Measurements from ENCODE around the gene OVAAL. TPM values are rescaled to one million over a fixed set of nuclear protein-coding genes. Genes with fewer than 3 reads are reported as not detected.
"Not testable (repeated sequence)": the region's sequence is repeated elsewhere in the genome, so short reads cannot be mapped to it uniquely, and the experiment has no call there.

Gene OVAAL
- total and polyA plus RNA-seq, 4 donors = 0.17 TPM; not detected in 3

DNA sequence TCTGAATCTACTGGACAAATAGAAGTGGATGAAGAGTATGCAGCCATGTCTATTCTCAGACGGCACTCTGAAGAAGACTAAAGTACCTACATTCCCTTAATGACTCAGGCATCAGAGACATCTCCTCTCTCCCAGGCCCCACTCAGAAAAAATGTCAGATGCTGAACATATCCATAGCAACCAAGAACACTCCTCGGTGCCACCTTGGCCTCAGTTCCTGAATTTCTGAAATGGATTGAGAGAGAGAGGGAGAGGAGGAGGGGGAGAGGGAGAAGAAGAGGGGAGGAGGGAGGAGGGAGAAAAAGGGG is 16.0 kb upstream of the OVAAL start:
- peak overlapping the region in 1 of 2 donors; percentile 86 for H3K27ac ChIP-seq (ENCODE audit: low read depth in 1 of 2, low read length in 1 of 2)

GRCh38 chr1:180544050-180544449 is 14.7 kb upstream of the OVAAL start:
- DNase-seq = no peak
- no peak overlapping the region for H3K27ac ChIP-seq (ENCODE audit: low read depth in 1 of 2, low read length in 1 of 2)
- no peak overlapping the region for H3K4me3 ChIP-seq
- 70 to 72% methylated on average over 4 of the region's 4 CpGs for WGBS, 2 donors
- no peak for TF ChIP-seq CTCF (IDR thresholded peaks at IDR 0.05; ENCODE audit: control extremely low read depth, extremely low read depth)
- ATAC-seq (ENCODE audit: insufficient read depth, low FRiP score) = no peak
- H3K27me3 ChIP-seq (ENCODE audit: control insufficient read depth in 3 of 3, insufficient read depth in 3 of 3, low read length in 2 of 3) = no peaks in the 10 kb centered on the region
- no peaks in the 10 kb centered on the region for H3K9me3 ChIP-seq (ENCODE audit: control insufficient read depth in 4 of 4, insufficient read depth in 3 of 4, low read length in 3 of 4)
- H3K9ac ChIP-seq (ENCODE audit: insufficient read depth in 1 of 2, low read length in 2 of 2) = no peak overlapping the region
- peaks cover 0 to 29% (median 0%) of the 10 kb centered on the region in 5 donors for H3K4me1 ChIP-seq (ENCODE audit: control insufficient read depth in 5 of 5, insufficient read depth in 5 of 5, low read length in 5 of 5)
- no peaks in the 10 kb centered on the region for H3K36me3 ChIP-seq (ENCODE audit: control insufficient read depth in 4 of 4, insufficient read depth in 4 of 4, low read length in 4 of 4)

More for the DNA sequence above, 16.0 kb upstream of the OVAAL start:
- H3K9ac ChIP-seq (ENCODE audit: insufficient read depth in 1 of 2, low read length in 2 of 2) = no peak overlapping the region
- H3K4me3 ChIP-seq = no peak overlapping the region
- no peak for ATAC-seq (ENCODE audit: insufficient read depth, low FRiP score)
- no peaks in the 10 kb centered on the region for H3K9me3 ChIP-seq (ENCODE audit: control insufficient read depth in 4 of 4, insufficient read depth in 3 of 4, low read length in 3 of 4)
- WGBS, 2 donors = 46 to 70% methylated on average over 2 of the region's 2 CpGs
- H3K27me3 ChIP-seq (ENCODE audit: control insufficient read depth in 3 of 3, insufficient read depth in 3 of 3, low read length in 2 of 3) = no peaks in the 10 kb centered on the region
- DNase-seq = no peak
- TF ChIP-seq CTCF (IDR thresholded peaks at IDR 0.05; ENCODE audit: control extremely low read depth, extremely low read depth) = no peak
- H3K4me1 ChIP-seq (ENCODE audit: control insufficient read depth in 5 of 5, insufficient read depth in 5 of 5, low read length in 5 of 5) = peaks cover 0 to 34% (median 0%) of the 10 kb centered on the region in 5 donors
- no peaks in the 10 kb centered on the region for H3K36me3 ChIP-seq (ENCODE audit: control insufficient read depth in 4 of 4, insufficient read depth in 4 of 4, low read length in 4 of 4)

DNA sequence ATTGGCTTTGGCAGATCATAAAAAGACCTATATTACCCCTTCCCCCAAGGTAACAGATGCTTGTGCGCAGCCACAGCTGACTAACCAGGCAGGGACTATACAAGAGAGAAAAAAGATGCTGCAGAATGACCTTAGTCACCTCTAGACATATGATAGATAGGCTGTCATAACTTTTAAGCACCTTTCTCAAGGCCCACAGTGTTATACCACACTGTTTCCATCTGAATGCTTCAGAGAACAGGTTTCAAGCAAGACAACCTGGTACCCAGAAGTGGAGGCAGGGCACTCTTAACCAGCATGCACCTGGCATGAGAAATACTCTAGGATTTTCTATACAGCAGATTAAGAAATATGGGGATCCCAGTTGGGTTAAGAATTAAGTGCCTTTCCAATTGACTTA is 12.8 kb upstream of the OVAAL start:
- DNase-seq = no peak
- H3K9me3 ChIP-seq (ENCODE audit: control insufficient read depth in 4 of 4, insufficient read depth in 3 of 4, low read length in 3 of 4) = no peaks in the 10 kb centered on the region
- no peak overlapping the region for H3K4me3 ChIP-seq
- 96 to 100% methylated on average over 1 of the region's 1 CpG for WGBS, 2 donors
- no peak overlapping the region for H3K9ac ChIP-seq (ENCODE audit: insufficient read depth in 1 of 2, low read length in 2 of 2)
- TF ChIP-seq CTCF (IDR thresholded peaks at IDR 0.05; ENCODE audit: control extremely low read depth, extremely low read depth) = no peak
- H3K4me1 ChIP-seq (ENCODE audit: control insufficient read depth in 5 of 5, insufficient read depth in 5 of 5, low read length in 5 of 5) = peaks cover 0 to 21% (median 0%) of the 10 kb centered on the region in 5 donors
- no peaks in the 10 kb centered on the region for H3K27me3 ChIP-seq (ENCODE audit: control insufficient read depth in 3 of 3, insufficient read depth in 3 of 3, low read length in 2 of 3)
- no peak for ATAC-seq (ENCODE audit: insufficient read depth, low FRiP score)
- H3K36me3 ChIP-seq (ENCODE audit: control insufficient read depth in 4 of 4, insufficient read depth in 4 of 4, low read length in 4 of 4) = no peaks in the 10 kb centered on the region
- no peak overlapping the region for H3K27ac ChIP-seq (ENCODE audit: low read depth in 1 of 2, low read length in 1 of 2)

DNA sequence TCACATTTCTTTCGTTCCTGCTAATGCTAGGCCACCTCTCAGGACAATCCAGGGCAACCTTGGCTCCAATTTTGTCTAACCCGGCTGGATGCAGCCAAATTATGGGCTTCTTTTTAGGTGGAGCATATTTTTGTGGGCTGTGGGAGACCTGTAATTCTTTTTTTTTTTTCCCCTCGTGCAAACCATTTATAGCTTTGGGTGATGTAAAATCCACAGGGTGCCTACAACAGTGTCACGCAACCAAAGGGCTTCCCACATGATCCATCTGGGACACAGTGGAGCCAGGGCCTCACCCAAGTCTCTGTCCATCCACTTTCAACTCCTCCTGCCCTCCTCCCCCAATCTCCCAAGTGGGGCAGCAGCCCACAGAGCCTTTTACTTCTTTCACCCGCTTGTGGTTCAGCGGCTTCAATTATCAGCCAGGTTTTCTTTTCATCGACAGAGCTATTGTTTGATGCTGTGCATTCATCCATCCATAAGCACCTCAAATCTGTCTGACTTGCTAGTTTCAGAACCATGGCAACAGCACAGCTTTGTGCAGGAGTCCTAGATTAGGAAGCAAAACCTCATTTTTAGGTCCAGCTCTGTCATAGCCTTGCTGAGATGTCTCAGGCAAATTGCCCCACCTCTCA is 10.0 kb upstream of the OVAAL start:
- no peak for TF ChIP-seq CTCF (IDR thresholded peaks at IDR 0.05; ENCODE audit: control extremely low read depth, extremely low read depth)
- H3K4me1 ChIP-seq (ENCODE audit: control insufficient read depth in 5 of 5, insufficient read depth in 5 of 5, low read length in 5 of 5) = peaks cover 0 to 3% (median 0%) of the 10 kb centered on the region in 5 donors
- DNase-seq (no peak), ATAC-seq (ENCODE audit: insufficient read depth, low FRiP score) (no peak)
- H3K4me3 ChIP-seq = no peak overlapping the region
- no peaks in the 10 kb centered on the region for H3K36me3 ChIP-seq (ENCODE audit: control insufficient read depth in 4 of 4, insufficient read depth in 4 of 4, low read length in 4 of 4)
- WGBS, 2 donors = 91 to 97% methylated on average over 7 of the region's 7 CpGs
- H3K27ac ChIP-seq (ENCODE audit: low read depth in 1 of 2, low read length in 1 of 2) = peak overlapping the region in 1 of 2 donors; percentile 11
- H3K9ac ChIP-seq (ENCODE audit: insufficient read depth in 1 of 2, low read length in 2 of 2) = no peak overlapping the region
- H3K27me3 ChIP-seq (ENCODE audit: control insufficient read depth in 3 of 3, insufficient read depth in 3 of 3, low read length in 2 of 3) = no peaks in the 10 kb centered on the region
- no peaks in the 10 kb centered on the region for H3K9me3 ChIP-seq (ENCODE audit: control insufficient read depth in 4 of 4, insufficient read depth in 3 of 4, low read length in 3 of 4)

DNA sequence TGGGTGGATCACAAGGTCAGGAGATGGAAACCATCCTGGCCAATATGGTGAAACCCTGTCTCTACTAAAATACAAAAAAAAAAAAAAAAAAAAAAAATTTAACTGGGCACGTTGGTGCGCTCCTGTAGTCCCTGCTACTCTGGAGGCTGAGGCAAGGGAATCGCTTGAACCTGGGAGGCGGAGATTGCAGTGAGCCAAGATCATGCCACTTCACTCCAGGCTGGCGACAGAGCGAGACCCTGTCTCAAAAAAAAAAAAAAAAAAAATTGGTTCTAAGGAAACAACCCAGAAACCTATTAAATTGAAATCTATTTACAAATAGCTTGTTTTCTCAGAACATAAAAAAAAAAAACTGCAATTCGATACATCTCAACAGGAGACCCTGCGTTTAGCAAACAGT is 9.0 kb upstream of the OVAAL start:
- not testable (repeated sequence) for H3K4me1 ChIP-seq (ENCODE audit: control insufficient read depth in 5 of 5, insufficient read depth in 5 of 5, low read length in 5 of 5); ATAC-seq (ENCODE audit: insufficient read depth, low FRiP score); DNase-seq; H3K27ac ChIP-seq (ENCODE audit: low read depth in 1 of 2, low read length in 1 of 2); H3K27me3 ChIP-seq (ENCODE audit: control insufficient read depth in 3 of 3, insufficient read depth in 3 of 3, low read length in 2 of 3); H3K9ac ChIP-seq (ENCODE audit: insufficient read depth in 1 of 2, low read length in 2 of 2); H3K36me3 ChIP-seq (ENCODE audit: control insufficient read depth in 4 of 4, insufficient read depth in 4 of 4, low read length in 4 of 4); H3K4me3 ChIP-seq; H3K9me3 ChIP-seq (ENCODE audit: control insufficient read depth in 4 of 4, insufficient read depth in 3 of 4, low read length in 3 of 4)
- 93 to 96% methylated on average over 8 of the region's 8 CpGs for WGBS, 2 donors
